ENCODE data around the gene ARHGAP20.

ARHGAP20 gene

DNA sequence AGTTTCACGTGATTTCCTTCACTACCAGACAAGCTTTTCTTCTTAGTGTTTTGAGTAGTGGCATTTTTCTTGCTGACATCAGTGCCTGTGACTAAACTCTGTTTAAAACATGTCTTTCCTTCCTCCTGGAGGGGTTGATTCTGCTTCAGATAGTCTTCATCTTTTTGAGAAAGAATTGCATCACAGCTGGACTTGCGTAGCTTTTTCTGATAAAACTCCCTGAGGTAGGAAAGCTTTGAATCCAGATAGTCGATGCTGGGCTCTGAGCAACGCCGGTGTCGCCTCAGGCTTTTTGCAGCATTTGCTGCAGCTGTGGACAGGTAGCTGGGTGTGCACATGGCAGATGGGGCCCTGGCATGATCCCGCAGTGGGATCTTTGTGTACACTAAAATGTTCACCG lies 131.7 kb downstream of the ARHGAP20 start:
- DNase-seq (ENCODE audit: low spot score) (no peak), ATAC-seq (ENCODE audit: low read depth) (no peak)
- Histone ChIP-seq H3K27ac (ENCODE audit: poor library complexity, severe bottlenecking) (no peak overlapping the region), H3K36me3 (ENCODE audit: low read depth) (no peaks in the 10 kb centered on the region), H3K4me3 (ENCODE audit: severe bottlenecking) (no peak overlapping the region), H3K27me3 (ENCODE audit: insufficient read depth, poor library complexity, severe bottlenecking) (no peaks in the 10 kb centered on the region), H3K4me1 (ENCODE audit: insufficient read depth, poor library complexity, severe bottlenecking) (no peaks in the 10 kb centered on the region), H3K9me3 (ENCODE audit: severe bottlenecking) (no peaks in the 10 kb centered on the region)
- TF ChIP-seq CTCF (IDR thresholded peaks at IDR 0.05; ENCODE audit: poor library complexity, severe bottlenecking): no peak

GRCh38 chr11:110573411-110573810 lies 138.8 kb downstream of the ARHGAP20 start:
- H3K36me3 ChIP-seq (ENCODE audit: low read depth): no peaks in the 10 kb centered on the region
- H3K27ac ChIP-seq (ENCODE audit: poor library complexity, severe bottlenecking): no peak overlapping the region
- H3K4me3 ChIP-seq (ENCODE audit: severe bottlenecking): no peak overlapping the region

GRCh38 chr11:110571081-110571720 lies 141.0 kb downstream of the ARHGAP20 start:
- ATAC-seq (ENCODE audit: low read depth) (no peak), DNase-seq (ENCODE audit: low spot score) (no peak)
- Histone ChIP-seq H3K4me3 (ENCODE audit: severe bottlenecking) (no peak overlapping the region), H3K27ac (ENCODE audit: poor library complexity, severe bottlenecking) (no peak overlapping the region), H3K9me3 (ENCODE audit: severe bottlenecking) (no peaks in the 10 kb centered on the region), H3K36me3 (ENCODE audit: low read depth) (no peaks in the 10 kb centered on the region), H3K4me1 (ENCODE audit: insufficient read depth, poor library complexity, severe bottlenecking) (no peaks in the 10 kb centered on the region), H3K27me3 (ENCODE audit: insufficient read depth, poor library complexity, severe bottlenecking) (peaks cover 10% of the 10 kb centered on the region)
- TF ChIP-seq CTCF (IDR thresholded peaks at IDR 0.05; ENCODE audit: poor library complexity, severe bottlenecking): no peak

More at GRCh38 chr11:110573411-110573810, 138.8 kb downstream of the ARHGAP20 start:
- TF ChIP-seq CTCF (IDR thresholded peaks at IDR 0.05; ENCODE audit: poor library complexity, severe bottlenecking): no peak
- ATAC-seq (ENCODE audit: low read depth) (no peak), DNase-seq (ENCODE audit: low spot score) (no peak)
- H3K9me3 ChIP-seq (ENCODE audit: severe bottlenecking): no peaks in the 10 kb centered on the region
- H3K4me1 ChIP-seq (ENCODE audit: insufficient read depth, poor library complexity, severe bottlenecking): no peaks in the 10 kb centered on the region
- peaks cover 10% of the 10 kb centered on the region for H3K27me3 ChIP-seq (ENCODE audit: insufficient read depth, poor library complexity, severe bottlenecking)

- H3K4me3 ChIP-seq (ENCODE audit: severe bottlenecking): no peak overlapping the region
- DNase-seq (ENCODE audit: low spot score): no peak
- H3K27me3 ChIP-seq (ENCODE audit: insufficient read depth, poor library complexity, severe bottlenecking): peaks cover 7% of the 10 kb centered on the region
- no peak for ATAC-seq (ENCODE audit: low read depth)
- H3K4me1 ChIP-seq (ENCODE audit: insufficient read depth, poor library complexity, severe bottlenecking): no peaks in the 10 kb centered on the region
- no peaks in the 10 kb centered on the region for H3K9me3 ChIP-seq (ENCODE audit: severe bottlenecking)
- no peaks in the 10 kb centered on the region for H3K36me3 ChIP-seq (ENCODE audit: low read depth)
- TF ChIP-seq CTCF (IDR thresholded peaks at IDR 0.05; ENCODE audit: poor library complexity, severe bottlenecking): no peak
- H3K27ac ChIP-seq (ENCODE audit: poor library complexity, severe bottlenecking): no peak overlapping the region
Observed at GRCh38 chr11:110566577-110566976, 145.7 kb downstream of the ARHGAP20 start.

Data from RWPE2 (cell line).